H54 (cell line): ENCODE results near the gene NFKB1.
"Not testable (repeated sequence)": the region's sequence is repeated elsewhere in the genome, so short reads cannot be mapped to it uniquely, and the experiment has no call there.

Experiments used
- DNase-seq: peaks from one replicate; pipeline ENCODE4 v3.0.0; 2011; ENCODE audit warnings: low spot score, mixed read lengths; ENCODE audit not compliant: insufficient read length
- FAIRE-seq: peaks from 3 replicates; lab custom pipeline; 2011; peaks lifted over from hg19 to GRCh38; lab: Jason Lieb, UNC
- POLR2A ChIP-seq: IDR thresholded peaks from 2 replicates; pipeline ENCODE4 v1.6.1; 2011; ENCODE audit warnings: low read depth, mild to moderate bottlenecking, low read length

The NFKB1 gene

GRCh38 chr4:102554992-102555391, 53.8 kb downstream of the NFKB1 start:
- FAIRE-seq (no peak), DNase-seq (no peak)
- no peak for TF ChIP-seq POLR2A

GRCh38 chr4:102557636-102558035, 56.5 kb downstream of the NFKB1 start:
- DNase-seq (no peak), FAIRE-seq (no peak)
- no peak for TF ChIP-seq POLR2A

- no peak for FAIRE-seq
- no peak for TF ChIP-seq POLR2A
- no peak for DNase-seq
Observed at GRCh38 chr4:102560115-102560514, 59.0 kb downstream of the NFKB1 start.

- no peak for TF ChIP-seq POLR2A
- FAIRE-seq, result no peak
- DNase-seq, result no peak
Observed at GRCh38 chr4:102560571-102561341, 59.6 kb downstream of the NFKB1 start.

DNA sequence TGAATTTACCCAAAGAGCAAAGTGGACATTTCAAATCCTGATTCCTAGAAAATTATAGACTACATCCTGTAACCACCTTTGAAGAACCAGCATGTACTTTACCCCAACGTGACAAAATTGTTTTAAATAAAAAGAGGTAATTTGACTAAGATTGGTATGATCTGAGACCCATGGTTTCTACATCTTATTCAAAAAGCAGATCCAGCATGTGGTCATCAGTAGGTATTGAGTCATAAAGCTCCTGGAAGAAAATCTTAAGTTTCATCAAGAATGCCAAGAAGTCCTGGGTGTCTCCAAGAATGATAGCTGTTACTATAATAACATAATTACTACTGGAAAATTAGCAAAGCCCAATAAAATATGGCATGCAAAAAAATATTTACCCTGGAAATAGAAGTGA, 61.8 kb downstream of the NFKB1 start:
- DNase-seq (no peak), FAIRE-seq (no peak)
- no peak for TF ChIP-seq POLR2A

- FAIRE-seq (peak; percentile 71), DNase-seq (peak; percentile 2)
- no peak for TF ChIP-seq POLR2A
Observed at GRCh38 chr4:102564399-102565059, 63.4 kb downstream of the NFKB1 start.

- no peak for TF ChIP-seq POLR2A
- no peak for FAIRE-seq
- no peak for DNase-seq
Observed at GRCh38 chr4:102565696-102566095, 64.5 kb downstream of the NFKB1 start.

DNA sequence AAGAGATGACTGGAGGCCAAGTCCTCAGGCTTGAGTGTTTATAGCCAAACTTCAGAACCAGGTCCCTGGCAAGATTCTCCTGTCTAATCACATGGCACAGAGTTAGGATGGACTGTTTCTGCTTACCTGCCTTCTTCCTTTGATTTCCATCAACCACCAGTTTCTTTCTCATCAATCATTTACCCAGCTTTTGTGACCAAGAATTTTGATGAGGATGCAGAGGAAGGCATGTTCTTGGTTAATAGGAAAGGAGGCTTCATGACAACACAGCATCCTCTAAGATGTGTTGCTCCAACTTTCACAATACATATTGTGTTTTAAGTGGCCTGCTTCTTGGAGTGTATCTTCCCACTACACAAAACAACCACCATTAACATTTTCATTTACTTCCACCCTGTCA, 65.3 kb downstream of the NFKB1 start:
- no peak for FAIRE-seq
- no peak for DNase-seq
- TF ChIP-seq POLR2A, result no peak

GRCh38 chr4:102567427-102567826, 66.3 kb downstream of the NFKB1 start:
- no peak for FAIRE-seq
- no peak for DNase-seq
- no peak for TF ChIP-seq POLR2A

DNA sequence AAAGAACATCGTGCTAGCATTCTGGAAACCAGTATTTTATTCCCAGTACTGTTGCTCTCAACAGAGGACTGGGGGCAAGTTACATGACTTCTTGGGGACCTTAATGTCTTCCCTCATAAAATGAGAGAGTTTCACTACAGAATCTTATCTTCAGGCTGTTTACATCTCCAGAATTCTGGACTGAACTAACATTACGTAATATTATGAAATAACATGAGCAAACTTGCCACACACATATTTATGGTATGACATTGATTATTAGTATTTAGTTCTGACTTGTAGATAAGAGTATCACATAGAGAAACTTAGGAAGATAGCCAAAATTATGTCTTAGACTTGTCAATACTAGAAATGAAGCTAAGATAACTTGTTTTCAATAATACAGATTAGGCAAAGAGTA, 68.0 kb downstream of the NFKB1 start:
- TF ChIP-seq POLR2A, result no peak
- no peak for DNase-seq
- no peak for FAIRE-seq

DNA sequence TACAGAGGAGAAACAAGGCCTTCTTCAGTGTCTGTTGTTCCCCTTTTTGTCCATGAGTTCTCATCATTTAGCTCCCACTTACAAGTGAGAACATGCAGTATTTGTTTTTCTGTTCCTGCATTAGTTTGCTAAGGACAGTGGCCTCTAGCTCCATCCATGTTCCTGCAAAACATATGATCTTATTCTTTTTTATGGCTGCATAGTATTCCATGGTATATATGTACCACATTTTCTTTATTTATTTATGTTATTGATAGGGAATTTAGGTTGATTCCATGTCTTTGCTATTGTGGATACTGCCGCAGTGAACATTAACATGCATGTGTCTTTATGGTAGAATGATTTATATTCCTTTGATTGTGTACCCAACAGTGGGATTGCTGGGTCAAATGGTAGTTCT, 69.1 kb downstream of the NFKB1 start:
- not testable (repeated sequence) for FAIRE-seq, DNase-seq

DNA sequence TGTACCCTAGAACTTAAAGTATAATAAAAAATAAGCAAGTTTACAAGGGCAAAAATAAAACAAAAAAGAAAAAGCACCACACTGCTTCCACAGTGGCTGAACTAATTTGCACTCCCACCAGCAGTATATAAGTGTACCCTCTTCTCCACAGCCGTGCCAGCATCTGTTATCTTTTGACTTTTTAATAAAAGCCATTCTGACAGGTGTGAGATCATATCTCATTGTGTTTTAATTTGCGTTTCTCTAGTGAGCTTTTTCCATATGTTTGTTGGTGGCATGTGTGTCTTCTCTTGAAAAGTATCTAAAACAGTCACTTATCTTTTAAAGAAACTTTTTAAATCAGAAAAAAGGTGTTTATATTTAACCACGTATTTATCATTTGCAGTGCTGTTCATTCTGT, 71.3 kb downstream of the NFKB1 start:
- TF ChIP-seq POLR2A, result no peak
- DNase-seq (no peak), FAIRE-seq (no peak)

- TF ChIP-seq POLR2A, result no peak
- DNase-seq (no peak), FAIRE-seq (no peak)
Observed at GRCh38 chr4:102574317-102574716, 73.2 kb downstream of the NFKB1 start.

DNA sequence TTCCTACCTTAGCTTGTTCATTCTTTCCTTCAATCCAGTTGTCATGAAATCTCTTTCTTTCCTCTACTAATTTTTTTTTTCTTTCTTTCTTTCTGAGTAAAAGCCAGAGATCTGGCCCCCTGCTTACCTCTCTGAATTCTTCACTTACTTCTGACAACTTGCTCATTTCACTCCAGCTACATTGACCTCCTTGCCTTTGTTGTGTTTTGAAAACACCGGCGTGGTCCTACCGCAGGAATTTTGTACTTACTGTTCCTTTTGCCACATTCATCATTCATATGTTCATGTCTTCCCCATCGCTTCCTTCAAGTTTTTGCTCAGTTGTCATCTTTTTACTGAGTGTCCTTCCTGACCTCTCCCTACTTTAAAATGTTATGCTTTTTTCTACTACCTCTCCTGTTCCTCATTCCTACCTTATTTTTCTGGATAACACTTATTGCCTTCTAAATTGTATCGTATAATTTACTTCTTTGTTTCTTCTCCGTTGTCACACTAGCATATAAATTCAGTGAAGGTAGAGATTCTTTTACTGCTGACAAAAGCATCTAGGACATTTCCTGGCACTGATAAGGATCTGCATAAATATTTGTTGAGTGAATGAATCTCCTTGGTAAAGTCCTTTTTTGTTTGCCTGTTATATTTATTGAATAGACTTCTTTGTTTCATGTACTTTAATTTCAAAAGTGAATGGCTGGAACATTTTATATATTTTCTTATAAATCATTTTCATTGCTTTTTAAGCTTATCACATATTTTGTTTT, 74.4 kb downstream of the NFKB1 start:
- TF ChIP-seq POLR2A, result no peak
- DNase-seq (no peak), FAIRE-seq (no peak)

DNA sequence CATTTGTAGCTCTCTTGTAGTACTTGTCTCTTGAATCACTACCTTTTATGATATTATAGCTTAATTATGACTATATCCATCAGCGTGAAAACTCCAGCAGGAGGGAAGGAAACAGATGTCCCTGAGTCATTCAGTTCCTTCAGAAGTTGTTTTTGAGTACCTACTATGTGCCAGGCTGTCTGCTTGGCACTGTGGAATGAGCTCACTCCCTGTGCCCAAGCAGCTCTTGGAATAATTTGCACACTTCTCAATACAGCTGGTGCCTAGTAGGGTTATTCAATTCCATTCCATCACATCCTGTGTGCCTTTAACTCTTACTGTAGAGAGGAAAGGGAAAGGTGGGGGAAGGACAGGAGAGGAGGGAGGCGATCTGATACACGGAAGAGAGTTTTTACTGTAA, 77.1 kb downstream of the NFKB1 start:
- TF ChIP-seq POLR2A, result no peak
- FAIRE-seq (no peak), DNase-seq (no peak)
